PC-3 (cell line): Measurements from ENCODE around the gene PZP. TPM values are rescaled to one million over a fixed set of nuclear protein-coding genes. Genes with fewer than 3 reads are reported as not detected.

Experiments used
- ATAC-seq: fragments of 200-7000 bp; cut with Tn5 transposase; 2 replicates; pipeline ENCODE4 v1.9.1; 2020; ENCODE audit warnings: mild to moderate bottlenecking, moderate library complexity
- BruUV-seq: library from RNA; stranded (reverse); fragments of 400-500 nt; replicated peaks from 2 replicates; lab custom pipeline; 2021; lab: Mats Ljungman, UMichigan
- CTCF ChIA-PET: fragments of 300-600 bp; sonication (Branson Sonifier 250); formaldehyde crosslinking; loops from one replicate; lab custom pipeline; 2022; ENCODE audit warnings: antibody characterized with exemption; lab: Charles Lee
- POLR2A ChIA-PET: fragments of 300-600 bp; sonication (Branson Sonifier 250); formaldehyde crosslinking; loops from one replicate; lab custom pipeline; 2022; ENCODE audit warnings: antibody characterized with exemption; ENCODE audit not compliant: unreplicated experiment; lab: Charles Lee
- DNase-seq: peaks from one replicate; pipeline ENCODE4 v3.0.0-alpha.2; 2015
- H2AFZ ChIP-seq: fragments of 300-600 bp; sonication (generic); 2 replicates; pipeline ENCODE4 v1.6.0; 2016; ENCODE audit warnings: antibody characterized with exemption, low read length
- H3F3A ChIP-seq: fragments of 300-600 bp; sonication (generic); one replicate; pipeline ENCODE4 v1.6.0; 2017; ENCODE audit warnings: antibody characterized with exemption, low read length, control low read depth, mild to moderate bottlenecking; ENCODE audit not compliant: unreplicated experiment
- H3K27ac ChIP-seq: fragments of 300-600 bp; sonication (generic); 2 replicates; pipeline ENCODE4 v1.5.1; 2016; ENCODE audit warnings: mild to moderate bottlenecking, low read length
- H3K27me3 ChIP-seq: fragments of 300-600 bp; sonication (generic); 2 replicates; pipeline ENCODE4 v1.6.1; 2016; ENCODE audit warnings: low read length, mixed read lengths
- H3K36me3 ChIP-seq: fragments of 300-600 bp; sonication (generic); 2 replicates; pipeline ENCODE4 v1.6.1; 2016; ENCODE audit warnings: low read depth, mixed run types, low read length, mixed read lengths
- H3K4me1 ChIP-seq: fragments of 300-600 bp; sonication (generic); 2 replicates; pipeline ENCODE4 v1.5.1; 2016; ENCODE audit warnings: low read length; ENCODE audit not compliant: insufficient read depth
- H3K4me2 ChIP-seq: fragments of 300-600 bp; sonication (generic); 2 replicates; pipeline ENCODE4 v1.6.0; 2016; ENCODE audit warnings: low read length
- H3K4me3 ChIP-seq: fragments of 300-600 bp; sonication (generic); 2 replicates; pipeline ENCODE4 v1.5.1; 2016; ENCODE audit warnings: mild to moderate bottlenecking, low read length, mixed read lengths
- H3K79me2 ChIP-seq: fragments of 300-600 bp; sonication (generic); 2 replicates; pipeline ENCODE4 v1.6.1; 2017; ENCODE audit warnings: low read length, mixed read lengths
- H3K9ac ChIP-seq: fragments of 300-600 bp; sonication (generic); 2 replicates; pipeline ENCODE4 v1.6.0; 2016; ENCODE audit warnings: mild to moderate bottlenecking, low read length
- H3K9me2 ChIP-seq: fragments of 300-600 bp; sonication (generic); replicated peaks from 2 replicates; pipeline ENCODE4 v1.6.1; 2016; ENCODE audit warnings: mixed run types, low read length, mixed read lengths
- H3K9me3 ChIP-seq: fragments of 300-600 bp; sonication (generic); 2 replicates; pipeline ENCODE4 v1.6.1; 2016; ENCODE audit warnings: low read length, mixed read lengths
- H4K20me1 ChIP-seq: fragments of 300-600 bp; sonication (generic); 2 replicates; pipeline ENCODE4 v1.6.1; 2016; ENCODE audit warnings: low read length, mixed read lengths
- CTCF ChIP-seq: fragments of 300-600 bp; sonication (generic); conservative IDR thresholded peaks from 2 replicates; pipeline ENCODE4 v1.5.1; 2017; ENCODE audit warnings: antibody characterized with exemption, low read depth, mild to moderate bottlenecking, low read length
- EZH2 ChIP-seq: fragments of 300-600 bp; sonication (generic); IDR thresholded peaks from one replicate; pipeline ENCODE4 v1.6.1; 2017; ENCODE audit warnings: antibody characterized with exemption, mild to moderate bottlenecking, low read length; ENCODE audit not compliant: unreplicated experiment
- EZH2phosphoT487 ChIP-seq: fragments of 300-600 bp; sonication (generic); IDR thresholded peaks from 2 replicates; pipeline ENCODE4 v1.6.1; 2018; ENCODE audit warnings: mild to moderate bottlenecking, antibody characterized with exemption, low read length, borderline replicate concordance
- intact Hi-C: fragments of 100-400 bp; cut with micrococcal nuclease; formaldehyde crosslinking; loops from 2 replicates; pipeline ENCODE4 v1.9.0; 2023
- total RNA-seq: library from RNA; depleted of rRNA; stranded (reverse); fragments of >200 nt; gene quantifications from 2 replicates; pipeline ENCODE4 v1.2.3, GENCODE V29; 2014

PZP gene
- total RNA-seq, 1 experiment from 2014 or later, result not detected

- Histone ChIP-seq H2AFZ (no peak overlapping the region), H3K27ac (no peak overlapping the region), H4K20me1 (no peaks in the 10 kb centered on the region), H3K4me1 (no peaks in the 10 kb centered on the region), H3K4me2 (no peak overlapping the region), H3K9me2 (no peaks in the 10 kb centered on the region), H3K9ac (no peak overlapping the region), H3F3A (no peaks in the 10 kb centered on the region), H3K36me3 (no peaks in the 10 kb centered on the region), H3K4me3 (no peak overlapping the region), H3K27me3 (peaks cover 41% of the 10 kb centered on the region), H3K79me2 (no peaks in the 10 kb centered on the region), H3K9me3 (no peaks in the 10 kb centered on the region)
- intact Hi-C loops, result no loop called here
- ATAC-seq (no peak), DNase-seq (no peak)
- POLR2A ChIA-PET, result no interaction called here
- CTCF ChIA-PET, result no interaction called here
- no TSS peak for BruUV-seq
- TF ChIP-seq EZH2phosphoT487 (no peak), CTCF (no peak), EZH2 (no peak)
Measured at GRCh38 chr12:9108504-9109212, 99.5 kb downstream of the PZP start.

GRCh38 chr12:9107542-9107873 lies 100.7 kb downstream of the PZP start:
- ATAC-seq (no peak), DNase-seq (no peak)
- ChIA-PET CTCF (no interaction called here), POLR2A (no interaction called here)
- H3K4me2 ChIP-seq, result no peak overlapping the region
- no peaks in the 10 kb centered on the region for H4K20me1 ChIP-seq
- no peaks in the 10 kb centered on the region for H3K9me2 ChIP-seq
- no peaks in the 10 kb centered on the region for H3K4me1 ChIP-seq
- H3K4me3 ChIP-seq, result no peak overlapping the region
- H3K27ac ChIP-seq, result no peak overlapping the region
- H3K79me2 ChIP-seq, result no peaks in the 10 kb centered on the region
- BruUV-seq, result no TSS peak
- H3K36me3 ChIP-seq, result no peaks in the 10 kb centered on the region
- H2AFZ ChIP-seq, result no peak overlapping the region
- no peak overlapping the region for H3K9ac ChIP-seq
- intact Hi-C loops, result no loop called here
- TF ChIP-seq EZH2 (no peak), EZH2phosphoT487 (no peak), CTCF (no peak)
- H3K9me3 ChIP-seq, result no peaks in the 10 kb centered on the region
- H3F3A ChIP-seq, result no peaks in the 10 kb centered on the region
- peaks cover 38% of the 10 kb centered on the region for H3K27me3 ChIP-seq

GRCh38 chr12:9106610-9107541 lies 101.3 kb downstream of the PZP start:
- ATAC-seq, result no peak
- H3K4me2 ChIP-seq, result no peak overlapping the region
- CTCF ChIA-PET, result no interaction called here

More at GRCh38 chr12:9106610-9107541, 101.3 kb downstream of the PZP start:
- H3K9me3 ChIP-seq, result no peaks in the 10 kb centered on the region
- H3K9ac ChIP-seq, result no peak overlapping the region
- H3K27me3 ChIP-seq, result peaks cover 32% of the 10 kb centered on the region
- no peaks in the 10 kb centered on the region for H3K79me2 ChIP-seq
- H3K4me3 ChIP-seq, result no peak overlapping the region
- no peak overlapping the region for H2AFZ ChIP-seq
- no peaks in the 10 kb centered on the region for H3F3A ChIP-seq
- H3K4me1 ChIP-seq, result no peaks in the 10 kb centered on the region
- no TSS peak for BruUV-seq
- no peaks in the 10 kb centered on the region for H4K20me1 ChIP-seq
- POLR2A ChIA-PET, result no interaction called here
- H3K36me3 ChIP-seq, result no peaks in the 10 kb centered on the region
- no peak overlapping the region for H3K27ac ChIP-seq
- no peak for DNase-seq
- intact Hi-C loops, result no loop called here
- TF ChIP-seq CTCF (no peak), EZH2phosphoT487 (no peak), EZH2 (no peak)
- H3K9me2 ChIP-seq, result no peaks in the 10 kb centered on the region
